H1 (cell line): ENCODE results near the gene FITM1. TPM values are rescaled to one million over a fixed set of nuclear protein-coding genes. Genes with fewer than 3 reads are reported as not detected.

ENCODE experiments used
- CTCF ChIA-PET: fragments of 300-600 bp; sonication (Branson Sonifier 250); formaldehyde crosslinking; loops from one replicate; lab custom pipeline; 2021; ENCODE audit not compliant: partially characterized antibody; lab: Charles Lee
- POLR2A ChIA-PET: fragments of 300-600 bp; sonication (Branson Sonifier 250); formaldehyde crosslinking; loops from one replicate; lab custom pipeline; 2021; ENCODE audit warnings: inconsistent platforms; ENCODE audit not compliant: partially characterized antibody; lab: Charles Lee
- DNase-seq, 2 experiments: peaks; one replicate each; pipeline versions ENCODE4 v3.0.0 to v3.0.0-alpha.2; 2010 to 2022; ENCODE audit warnings: low spot score in 2 of 2, low read depth in 1 of 2, mixed read lengths in 1 of 2
- FAIRE-seq: peaks from 2 replicates; lab custom pipeline; 2011; peaks lifted over from hg19 to GRCh38; lab: Jason Lieb, UNC
- H2AFZ ChIP-seq: 2 replicates; pipeline ENCODE4 v1.8.1; 2012; ENCODE audit warnings: low read length, inconsistent platforms
- H2AK5ac ChIP-seq: 2 replicates; pipeline ENCODE4 v1.6.1; 2013; ENCODE audit warnings: low read depth, low read length
- H2BK120ac ChIP-seq: replicated peaks from 2 replicates; pipeline ENCODE3; 2013; ENCODE audit warnings: low read depth, low read length, inconsistent platforms
- H2BK12ac ChIP-seq: 2 replicates; pipeline ENCODE4 v1.6.1; 2013; ENCODE audit warnings: low read depth, low read length
- H2BK15ac ChIP-seq: 2 replicates; pipeline ENCODE4 v1.6.1; 2013; ENCODE audit warnings: low read length
- H2BK20ac ChIP-seq: 2 replicates; pipeline ENCODE4 v1.6.1; 2013; ENCODE audit warnings: low read length
- H2BK5ac ChIP-seq: 2 replicates; pipeline ENCODE4 v1.6.1; 2013; ENCODE audit warnings: low read depth, low read length
- H3K14ac ChIP-seq: 2 replicates; pipeline ENCODE4 v1.6.1; 2013; ENCODE audit warnings: inconsistent platforms; ENCODE audit not compliant: insufficient read length
- H3K18ac ChIP-seq: 2 replicates; pipeline ENCODE4 v1.6.1; 2013; ENCODE audit warnings: low read length; ENCODE audit errors: extremely low read depth
- H3K23ac ChIP-seq: 2 replicates; pipeline ENCODE4 v1.6.1; 2013; ENCODE audit warnings: inconsistent platforms; ENCODE audit not compliant: insufficient read length
- H3K23me2 ChIP-seq: 2 replicates; pipeline ENCODE4 v1.6.1; 2013; ENCODE audit warnings: low read depth, low read length
- H3K27ac ChIP-seq: 2 replicates; pipeline ENCODE4 v1.6.1; 2011; ENCODE audit warnings: low read depth, low read length, inconsistent platforms
- H3K27me3 ChIP-seq, 4 experiments: replicated peaks in 1 of 4; 1 replicate in 1 of 4; 2 replicates in 3 of 4; pipeline versions ENCODE4 v1.6.1 to v1.8.1; 2011 to 2013; ENCODE audit warnings: low read length in 3 of 4, mild to moderate bottlenecking in 3 of 4, inconsistent platforms in 2 of 4, mixed read lengths in 2 of 4, moderate library complexity in 1 of 4; ENCODE audit not compliant: control insufficient read depth in 3 of 4, insufficient read depth in 3 of 4; ENCODE audit errors: extremely low read depth in 1 of 4
- H3K36me3 ChIP-seq, 4 experiments: 2 replicates each; pipeline versions ENCODE4 v1.6.1 to v1.8.1; 2011 to 2013; ENCODE audit warnings: mild to moderate bottlenecking in 4 of 4, low read length in 3 of 4, moderate library complexity in 2 of 4, control low read depth in 1 of 4, inconsistent platforms in 1 of 4; ENCODE audit not compliant: insufficient read depth in 4 of 4, control insufficient read depth in 2 of 4
- H3K4ac ChIP-seq: replicated peaks from 2 replicates; pipeline ENCODE3; 2013; ENCODE audit warnings: low read length, low read depth, mixed read lengths, inconsistent platforms; ENCODE audit not compliant: insufficient read length
- H3K4me1 ChIP-seq, 4 experiments: replicated peaks in 1 of 4; 1 replicate in 1 of 4; 2 replicates in 3 of 4; pipeline versions ENCODE4 v1.6.1 to v1.8.1; 2011 to 2013; ENCODE audit warnings: low read length in 3 of 4, inconsistent platforms in 2 of 4, mixed read lengths in 1 of 4; ENCODE audit not compliant: insufficient read depth in 4 of 4, control insufficient read depth in 3 of 4
- H3K4me2 ChIP-seq, 2 experiments: 2 replicates each; pipeline versions ENCODE4 v1.6.1 to v1.8.1; 2011 to 2013; ENCODE audit warnings: low read depth in 2 of 2, low read length in 2 of 2, control low read depth in 1 of 2, inconsistent platforms in 1 of 2, mild to moderate bottlenecking in 1 of 2; ENCODE audit not compliant: insufficient read depth in 1 of 2
- H3K4me3 ChIP-seq, 4 experiments: fragments of 200-600, 300-600 bp in 1 of 4; sonication (generic), shearing (Covaris generic), sonication (Bioruptor Twin) in 1 of 4; 2 replicates each; pipeline versions ENCODE4 v1.5.1 to v1.8.1; 2011 to 2016; ENCODE audit warnings: low read length in 4 of 4, low read depth in 3 of 4, control low read depth in 2 of 4, inconsistent platforms in 2 of 4, mild to moderate bottlenecking in 2 of 4, mixed read lengths in 1 of 4, moderate library complexity in 1 of 4; ENCODE audit not compliant: insufficient read depth in 2 of 4; ENCODE audit errors: extremely low read depth in 1 of 4
- H3K56ac ChIP-seq: replicated peaks from 2 replicates; pipeline ENCODE3; 2013; ENCODE audit warnings: low read depth, mild to moderate bottlenecking, mixed read lengths, low read length, inconsistent platforms; ENCODE audit not compliant: insufficient read length
- H3K79me1 ChIP-seq: 2 replicates; pipeline ENCODE4 v1.6.1; 2013; ENCODE audit warnings: low read depth, low read length, control low read depth
- H3K79me2 ChIP-seq, 2 experiments: 2 replicates each; pipeline versions ENCODE4 v1.6.1 to v1.8.1; 2012 to 2013; ENCODE audit warnings: low read length in 2 of 2, mild to moderate bottlenecking in 2 of 2, inconsistent platforms in 1 of 2; ENCODE audit not compliant: insufficient read depth in 2 of 2, control insufficient read depth in 1 of 2
- H3K9ac ChIP-seq, 4 experiments: replicated peaks in 1 of 4; 1 replicate in 1 of 4; 2 replicates in 3 of 4; pipeline versions ENCODE4 v1.6.1 to v1.8.1; 2011 to 2013; ENCODE audit warnings: low read depth in 3 of 4, low read length in 3 of 4, control low read depth in 2 of 4, mild to moderate bottlenecking in 2 of 4, moderate library complexity in 2 of 4, inconsistent platforms in 1 of 4; ENCODE audit errors: extremely low read depth in 1 of 4
- H3K9me3 ChIP-seq, 2 experiments: 2 replicates each; pipeline versions ENCODE4 v1.6.1 to v1.8.1; 2012 to 2013; ENCODE audit warnings: mild to moderate bottlenecking in 2 of 2, moderate library complexity in 2 of 2, control low read depth in 1 of 2, inconsistent platforms in 1 of 2, low read depth in 1 of 2, low read length in 1 of 2, mixed read lengths in 1 of 2; ENCODE audit not compliant: insufficient read depth in 2 of 2
- H4K20me1 ChIP-seq, 2 experiments: replicated peaks in 1 of 2; 2 replicates each; pipeline versions ENCODE3 to v1.8.1; 2011 to 2013; ENCODE audit warnings: inconsistent platforms in 2 of 2, low read length in 2 of 2, mild to moderate bottlenecking in 1 of 2; ENCODE audit not compliant: insufficient read depth in 2 of 2, control insufficient read depth in 1 of 2
- H4K5ac ChIP-seq: 2 replicates; pipeline ENCODE4 v1.6.1; 2013; ENCODE audit warnings: low read length, low read depth, mixed read lengths, inconsistent platforms; ENCODE audit not compliant: insufficient read length
- H4K8ac ChIP-seq: 2 replicates; pipeline ENCODE4 v1.8.0; 2013; ENCODE audit warnings: mild to moderate bottlenecking, moderate library complexity, low read length, inconsistent platforms; ENCODE audit not compliant: insufficient read depth; ENCODE audit errors: extremely low read depth
- H4K91ac ChIP-seq: replicated peaks from 2 replicates; pipeline ENCODE3; 2013; ENCODE audit warnings: low read length, mixed read lengths, inconsistent platforms; ENCODE audit not compliant: insufficient read length
- ASH2L ChIP-seq: fragments of 200-600, 300-600 bp; sonication (generic); IDR thresholded peaks from one replicate; pipeline ENCODE4 v1.7.1; 2017; ENCODE audit warnings: low read length
- CEBPB ChIP-seq: IDR thresholded peaks from 2 replicates; pipeline ENCODE4 v1.6.1; 2012; ENCODE audit warnings: low read depth, low read length
- EZH2 ChIP-seq: fragments of 200-600 bp; sonication (generic); IDR thresholded peaks from 2 replicates; pipeline ENCODE4 v1.7.1; 2012; ENCODE audit warnings: low read depth, mild to moderate bottlenecking, moderate library complexity, low read length, inconsistent platforms; ENCODE audit not compliant: severe bottlenecking
- RBBP5 ChIP-seq: IDR thresholded peaks from 2 replicates; pipeline ENCODE4 v1.7.1; 2012; ENCODE audit warnings: low read depth, mild to moderate bottlenecking, inconsistent platforms, low read length, moderate library complexity, borderline replicate concordance
- RNF2 ChIP-seq: fragments of 200-900, 300-1000 bp; sonication (generic); IDR thresholded peaks from 2 replicates; pipeline ENCODE4 v1.7.1; 2016; ENCODE audit warnings: borderline replicate concordance, low read depth, mild to moderate bottlenecking, antibody characterized with exemption, low read length; ENCODE audit not compliant: poor library complexity, severe bottlenecking; ENCODE audit errors: missing control alignments
- SIN3A ChIP-seq, 2 experiments: IDR thresholded peaks in 1 of 2; conservative IDR thresholded peaks in 1 of 2; 2 replicates each; pipeline ENCODE4 v1.6.1; 2011 to 2012; ENCODE audit warnings: low read length in 2 of 2, improper control_type of control experiment in 1 of 2, low read depth in 1 of 2, mild to moderate bottlenecking in 1 of 2
- SP2 ChIP-seq: IDR thresholded peaks from 2 replicates; pipeline ENCODE4 v1.6.1; 2012; ENCODE audit warnings: mild to moderate bottlenecking, low read length, inconsistent platforms
- USF2 ChIP-seq: IDR thresholded peaks from 2 replicates; pipeline ENCODE4 v1.6.1; 2011; ENCODE audit warnings: low read length, improper control_type of control experiment
- YY1 ChIP-seq: IDR thresholded peaks from 2 replicates; pipeline ENCODE4 v1.6.1; 2011; ENCODE audit warnings: low read depth, mild to moderate bottlenecking, low read length
- WGBS, 2 experiments: shearing (Covaris generic) in 1 of 2; methylation state at CpG; one replicate each; pipeline versions ENCODE4 v1.1.6 to v1.1.7; 2013 to 2015; ENCODE audit warnings: low lambda C conversion rate in 2 of 2, mixed read lengths in 2 of 2, inconsistent platforms in 1 of 2, low coverage in 1 of 2, missing lambda C conversion rate in 1 of 2; ENCODE audit not compliant: insufficient replicate concordance in 2 of 2, insufficient coverage in 1 of 2, insufficient read length in 1 of 2; ENCODE audit errors: extremely low coverage in 1 of 2, missing lambda C conversion rate in 1 of 2; 5-methylcytosine and 5-hydroxymethylcytosine counted together
- polyA plus RNA-seq, 7 experiments: library from polyadenylated mRNA; depleted of rRNA in 3 of 7; stranded (reverse) in 5 of 7; unstranded in 2 of 7; fragments of >200 nt in 5 of 7; fragments of 200-250 nt in 2 of 7; gene quantifications; 1 replicate in 5 of 7; 2 replicates in 1 of 7; 4 replicates in 1 of 7; pipeline versions ENCODE4 v1.2.1 to v1.2.3, GENCODE V29; 2011 to 2013; ENCODE audit warnings: missing spikeins in 2 of 7, mixed read lengths in 2 of 7
- total RNA-seq: library from RNA; stranded (reverse); fragmentation: NEBNext Ultra II Directional; extraction: Animal tissue kit (Norgen Biotek cat#: 25700); gene quantifications from 2 replicates; pipeline ENCODE4 v1.2.1, GENCODE V29; 2021

FITM1 gene
- total and polyA plus RNA-seq, 2 of the 8 experiments (the other 6 are each of a cell fraction or from before 2014, with no cell fraction given), result 0.53 to 0.76 TPM

- Histone ChIP-seq H2AK5ac (no peak overlapping the region), H3K18ac (no peak overlapping the region), H3K9ac (no peak overlapping the region), H3K27me3 (no peaks in the 10 kb centered on the region), H3K23ac (no peak overlapping the region), H4K20me1 (peaks cover 0 to 1% of the 10 kb centered on the region in 2 experiments), H3K9me3 (no peaks in the 10 kb centered on the region), H4K8ac (no peak overlapping the region), H3K79me1 (peaks cover 4% of the 10 kb centered on the region; the same call in 1 of the 2 replicates), H4K91ac (no peak overlapping the region), H2BK5ac (no peak overlapping the region), H3K4me2 (no peak overlapping the region), H3K36me3 (peaks cover 8 to 25% (median 14%) of the 10 kb centered on the region in 4 experiments; a peak in 6 of 8 replicates), H3K56ac (no peak overlapping the region), H2BK20ac (no peak overlapping the region), H3K27ac (no peak overlapping the region), H3K4me1 (peaks cover 0 to 10% (median 7%) of the 10 kb centered on the region in 4 experiments; a peak in 5 of 7 replicates), H2AFZ (no peak overlapping the region), H2BK15ac (no peak overlapping the region), H3K14ac (no peak overlapping the region), H2BK12ac (no peak overlapping the region), H4K5ac (no peak overlapping the region), H2BK120ac (no peak overlapping the region), H3K79me2 (peaks cover 0 to 12% of the 10 kb centered on the region in 2 experiments; a peak in 2 of 4 replicates), H3K4me3 (no peak overlapping the region), H3K4ac (no peak overlapping the region), H3K23me2 (peaks cover 8% of the 10 kb centered on the region; the same call in 1 of the 2 replicates)
- POLR2A ChIA-PET, result interaction anchor here (0.6 to 10.5 kb wide), 18 partner anchors 8 to 132 kb away, joined by 3 to 118 read pairs (median 6); partner anchors contain the start of genes DCAF11, IRF9, NRL and PSME2
- no peak for DNase-seq
- CTCF ChIA-PET, result interaction anchor here (0.6 to 3.1 kb wide), 6 partner anchors 13 to 81 kb away, joined by 3 to 18 read pairs (median 4); partner anchors contain the start of gene IRF9
- no peak for FAIRE-seq
- WGBS, 2 experiments, result 92% methylated on average over 13 of the region's 13 CpGs; no CpG with 5 or more reads in 1 of the 2 experiments
- TF ChIP-seq SIN3A (conservative IDR thresholded peaks at IDR 0.05 in 1 of 2, IDR thresholded peaks at IDR 0.05 in 1 of 2; ENCODE audit: low read depth in 1 of 2, low read length in 2 of 2), result no peak
- no peak for TF ChIP-seq YY1
- no peak for TF ChIP-seq CEBPB
- no peak for TF ChIP-seq SP2
- no peak for TF ChIP-seq USF2
- TF ChIP-seq EZH2, result no peak
- no peak for TF ChIP-seq RNF2
- TF ChIP-seq ASH2L, result no peak
- TF ChIP-seq RBBP5, result no peak
Observed at GRCh38 chr14:24138396-24139271, 8.2 kb downstream of the FITM1 start.
